Panc1 (cell line): Measurements from ENCODE around the gene VEZF1.
A peak's percentile ranks its signal among the peaks of the same experiment; 100 is the strongest.

Experiments
- CTCF ChIP-seq: fragments of 450-650 bp; IDR thresholded peaks from 2 replicates; pipeline ENCODE4 v1.5.1; 2017; ENCODE audit warnings: mild to moderate bottlenecking
- POLR2AphosphoS5 ChIP-seq: IDR thresholded peaks from 2 replicates; pipeline ENCODE4 v1.6.1; 2012; ENCODE audit warnings: mild to moderate bottlenecking, low read depth, low read length, moderate library complexity
- SIN3A ChIP-seq: IDR thresholded peaks from 2 replicates; pipeline ENCODE4 v1.6.1; 2012; ENCODE audit warnings: low read depth, mild to moderate bottlenecking, low read length, moderate library complexity, borderline replicate concordance; ENCODE audit not compliant: insufficient read depth
- TF ChIP-seq, protein P1 (sequence below), 2 experiments: IDR thresholded peaks; 2 replicates each; pipeline ENCODE4 v1.6.1; 2011 to 2012; ENCODE audit warnings: low read depth in 2 of 2, control low read depth in 1 of 2, low read length in 1 of 2, mild to moderate bottlenecking in 1 of 2, moderate library complexity in 1 of 2; ENCODE audit not compliant: insufficient read depth in 1 of 2

DNA sequence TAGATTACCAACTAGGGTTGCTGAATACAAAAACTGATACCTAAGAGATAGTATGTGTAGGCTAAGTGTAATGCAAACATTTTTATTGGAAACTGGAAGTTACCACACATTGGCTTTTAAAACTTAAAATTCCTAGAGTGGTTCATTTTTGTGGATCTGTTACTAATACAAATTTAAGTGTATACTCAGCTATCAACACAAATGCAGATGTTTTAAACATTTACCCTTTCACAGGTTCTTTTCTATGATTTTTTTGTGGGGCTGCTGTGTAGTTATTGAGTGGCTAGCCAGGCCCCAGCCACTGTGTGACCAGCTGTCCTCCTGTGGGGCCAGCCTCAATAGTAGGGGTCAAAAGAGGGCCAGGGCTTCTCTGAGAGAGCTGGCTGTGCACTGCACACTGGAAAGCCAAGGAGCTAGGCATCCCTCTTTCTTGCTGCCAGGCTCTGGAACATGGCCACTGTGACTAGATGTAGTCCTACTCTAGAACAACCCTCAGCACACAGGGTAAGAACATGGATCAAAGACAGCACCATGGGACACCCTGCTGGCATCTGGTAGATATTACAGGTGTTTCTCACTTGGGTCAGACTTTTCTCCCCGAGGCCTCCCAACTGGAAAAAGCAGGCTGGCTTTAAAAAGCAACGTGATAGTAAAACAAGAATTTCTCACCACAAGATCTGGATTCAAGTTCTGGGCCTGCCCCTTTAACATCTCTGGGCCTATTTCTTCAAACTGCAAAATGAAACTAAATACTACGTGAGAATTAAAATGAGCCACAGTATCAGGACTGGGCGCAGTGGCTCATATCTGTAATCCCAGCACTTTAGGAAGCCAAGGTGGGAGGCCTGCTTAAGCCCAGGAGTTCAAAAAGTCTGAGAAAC lies 7.3 kb upstream of the VEZF1 start:
- TF ChIP-seq CTCF (peak; percentile 81), POLR2AphosphoS5 (peak; percentile 58), SIN3A (no peak)
- TF ChIP-seq, protein P1, sequence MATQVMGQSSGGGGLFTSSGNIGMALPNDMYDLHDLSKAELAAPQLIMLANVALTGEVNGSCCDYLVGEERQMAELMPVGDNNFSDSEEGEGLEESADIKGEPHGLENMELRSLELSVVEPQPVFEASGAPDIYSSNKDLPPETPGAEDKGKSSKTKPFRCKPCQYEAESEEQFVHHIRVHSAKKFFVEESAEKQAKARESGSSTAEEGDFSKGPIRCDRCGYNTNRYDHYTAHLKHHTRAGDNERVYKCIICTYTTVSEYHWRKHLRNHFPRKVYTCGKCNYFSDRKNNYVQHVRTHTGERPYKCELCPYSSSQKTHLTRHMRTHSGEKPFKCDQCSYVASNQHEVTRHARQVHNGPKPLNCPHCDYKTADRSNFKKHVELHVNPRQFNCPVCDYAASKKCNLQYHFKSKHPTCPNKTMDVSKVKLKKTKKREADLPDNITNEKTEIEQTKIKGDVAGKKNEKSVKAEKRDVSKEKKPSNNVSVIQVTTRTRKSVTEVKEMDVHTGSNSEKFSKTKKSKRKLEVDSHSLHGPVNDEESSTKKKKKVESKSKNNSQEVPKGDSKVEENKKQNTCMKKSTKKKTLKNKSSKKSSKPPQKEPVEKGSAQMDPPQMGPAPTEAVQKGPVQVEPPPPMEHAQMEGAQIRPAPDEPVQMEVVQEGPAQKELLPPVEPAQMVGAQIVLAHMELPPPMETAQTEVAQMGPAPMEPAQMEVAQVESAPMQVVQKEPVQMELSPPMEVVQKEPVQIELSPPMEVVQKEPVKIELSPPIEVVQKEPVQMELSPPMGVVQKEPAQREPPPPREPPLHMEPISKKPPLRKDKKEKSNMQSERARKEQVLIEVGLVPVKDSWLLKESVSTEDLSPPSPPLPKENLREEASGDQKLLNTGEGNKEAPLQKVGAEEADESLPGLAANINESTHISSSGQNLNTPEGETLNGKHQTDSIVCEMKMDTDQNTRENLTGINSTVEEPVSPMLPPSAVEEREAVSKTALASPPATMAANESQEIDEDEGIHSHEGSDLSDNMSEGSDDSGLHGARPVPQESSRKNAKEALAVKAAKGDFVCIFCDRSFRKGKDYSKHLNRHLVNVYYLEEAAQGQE (IDR thresholded peaks at IDR 0.05; ENCODE audit: insufficient read depth in 1 of 2, low read depth in 2 of 2, low read length in 1 of 2), result no peak
